Peyer's patch (tissue), 4 donors: ENCODE data around the gene IMMP2L.

Experiments used
- CTCF ChIP-seq, 6 experiments: fragments of 450-650 bp in 4 of 6; fragments of 200-600 bp in 2 of 6; sonication (generic) in 1 of 6; IDR thresholded peaks; one replicate each; pipeline ENCODE4 v1.5.1; 2017 to 2019; ENCODE audit warnings: antibody characterized with exemption in 6 of 6, mild to moderate bottlenecking in 3 of 6, moderate library complexity in 1 of 6
- POLR2A ChIP-seq, 2 donors: fragments of 450-650 bp; IDR thresholded peaks; one replicate each; pipeline ENCODE4 v1.5.1; 2017; ENCODE audit warnings: antibody characterized with exemption in 2 of 2, mild to moderate bottlenecking in 2 of 2, moderate library complexity in 2 of 2

- TF ChIP-seq CTCF (IDR thresholded peaks at IDR 0.05) (no peak), POLR2A (IDR thresholded peaks at IDR 0.05) (no peak)
Observed at GRCh38 chr7:111343017-111343416, 219.3 kb downstream of the IMMP2L start.
